GM18907 (cell line): ENCODE data around the gene ADCY1.

ENCODE experiments used
- ATAC-seq: cut with Tn5 transposase; IDR thresholded peaks from one replicate; pipeline ENCODE4 v1.9.1; 2021; ENCODE audit warnings: mild to moderate bottlenecking, moderate library complexity; ENCODE audit not compliant: unreplicated experiment

Gene ADCY1

GRCh38 chr7:45623157-45623556 lies 49.0 kb downstream of the ADCY1 start:
- no peak for ATAC-seq

DNA sequence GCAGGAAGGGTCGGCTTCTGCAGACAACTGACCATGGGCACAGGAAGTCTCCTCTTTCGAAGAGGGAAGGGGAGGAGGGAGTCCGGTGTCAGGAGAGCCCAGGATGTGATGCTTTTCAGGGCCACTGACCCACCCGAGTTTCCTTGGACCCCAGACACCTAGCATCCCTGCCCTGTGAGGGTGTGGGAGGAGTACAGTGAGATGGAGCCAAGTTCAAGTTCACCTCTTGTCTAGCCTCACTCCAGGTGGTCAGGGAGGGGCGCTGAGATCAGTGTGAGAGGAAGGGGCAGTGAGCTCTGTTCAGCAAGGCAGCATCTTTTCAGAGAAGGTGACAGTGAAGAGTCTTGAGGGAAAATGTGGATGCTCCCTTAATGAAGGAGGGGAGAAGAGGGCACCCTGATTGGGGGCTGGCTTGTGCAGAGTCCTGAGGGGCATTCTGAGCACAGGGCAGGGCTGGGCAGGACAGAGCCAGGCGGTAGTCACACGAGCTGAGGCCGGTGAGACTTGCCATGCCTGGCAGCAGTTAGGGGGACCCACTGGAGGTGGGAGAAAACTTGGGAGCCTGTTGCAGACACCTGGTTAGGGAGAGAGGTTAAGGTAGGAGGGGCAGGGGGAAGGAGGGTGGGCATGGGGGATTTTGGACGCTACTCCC lies 49.7 kb downstream of the ADCY1 start:
- no peak for ATAC-seq

DNA sequence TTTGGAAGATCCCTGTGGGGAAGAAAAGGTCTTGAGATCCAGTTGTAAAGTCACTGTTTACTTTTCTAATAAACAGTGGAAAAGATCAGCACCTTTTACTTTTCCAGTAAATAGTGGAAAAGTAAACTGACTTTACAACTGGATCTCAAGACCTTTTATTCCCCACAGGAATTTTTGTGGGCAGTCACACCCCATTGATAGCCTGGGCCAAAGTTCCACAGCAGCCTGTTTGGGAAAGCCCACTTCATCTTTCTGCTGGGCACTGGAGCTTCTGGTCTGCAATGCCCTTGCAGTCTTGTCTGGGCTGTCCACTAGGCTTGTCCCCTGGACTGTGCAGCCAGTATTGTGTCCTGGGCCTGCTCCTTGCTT lies 50.2 kb downstream of the ADCY1 start:
- no peak for ATAC-seq

GRCh38 chr7:45625067-45625466 lies 50.9 kb downstream of the ADCY1 start:
- ATAC-seq: no peak

GRCh38 chr7:45625714-45626440 lies 51.7 kb downstream of the ADCY1 start:
- no peak for ATAC-seq

- no peak for ATAC-seq
These were observed 52.6 kb downstream of the ADCY1 start for GRCh38 chr7:45626441-45627430.

GRCh38 chr7:45627691-45628456 lies 53.7 kb downstream of the ADCY1 start:
- ATAC-seq: no peak

DNA sequence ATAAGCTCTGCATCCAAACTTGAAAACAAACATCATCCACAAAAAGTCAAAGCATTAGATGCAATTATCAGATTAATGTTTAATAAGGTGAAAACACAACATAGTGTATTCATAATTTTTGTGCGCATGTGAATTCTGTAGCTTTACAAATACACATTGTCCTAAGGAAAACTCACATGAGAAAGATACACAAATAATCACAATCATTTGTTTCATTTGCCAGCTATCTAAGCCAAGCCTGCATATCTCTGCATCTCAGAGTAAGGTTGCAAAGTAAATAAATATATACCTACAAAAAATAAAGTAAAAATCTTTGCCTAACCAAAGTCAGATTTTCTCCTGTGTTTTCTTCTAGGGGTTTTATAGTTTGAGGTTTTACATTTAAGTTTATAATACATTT lies 57.4 kb downstream of the ADCY1 start:
- no peak for ATAC-seq

- ATAC-seq: no peak
These were observed 62.6 kb downstream of the ADCY1 start for GRCh38 chr7:45636733-45637132.

GRCh38 chr7:45638916-45639315 lies 64.7 kb downstream of the ADCY1 start:
- no peak for ATAC-seq

GRCh38 chr7:45642044-45642443 lies 67.9 kb downstream of the ADCY1 start:
- no peak for ATAC-seq

DNA sequence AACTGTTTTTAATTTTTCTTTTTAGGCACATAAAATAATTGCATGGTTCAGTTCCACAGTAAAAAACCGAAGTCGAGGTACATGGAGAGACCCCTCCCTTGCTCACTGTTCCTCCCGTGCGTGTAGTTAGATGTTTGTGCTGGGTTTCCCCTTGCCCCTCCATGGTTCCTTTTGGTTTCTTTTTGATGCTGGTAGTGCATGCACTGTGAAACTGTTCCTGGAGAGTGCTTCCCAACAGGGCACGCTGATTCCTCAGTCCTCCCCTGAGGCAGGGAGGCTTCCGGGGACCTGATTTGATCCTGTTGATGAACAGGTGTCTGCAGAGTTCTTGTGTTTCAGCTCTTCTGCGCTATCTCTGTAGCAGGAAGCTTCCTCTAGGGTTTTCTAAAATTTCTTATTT lies 69.5 kb downstream of the ADCY1 start:
- ATAC-seq: no peak

DNA sequence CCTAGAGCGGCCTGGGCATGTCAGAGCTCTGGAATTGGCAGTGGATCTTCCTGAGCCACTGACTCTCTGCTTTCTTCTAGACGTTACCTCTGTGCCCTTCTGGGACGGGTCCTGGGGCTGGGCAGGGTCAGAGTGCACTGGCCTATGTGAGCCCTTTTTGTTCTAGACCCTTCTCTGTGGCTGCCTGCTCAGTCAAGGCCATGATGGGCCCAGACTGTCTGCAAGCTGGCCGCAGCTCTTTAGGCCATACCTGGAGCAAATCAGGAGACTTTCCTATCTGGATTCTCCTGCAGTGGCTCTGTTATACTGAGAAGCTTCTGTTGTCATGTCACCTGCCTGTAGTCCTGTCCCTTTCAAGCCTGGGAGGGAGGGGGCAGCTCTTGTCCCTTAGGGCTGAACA lies 70.1 kb downstream of the ADCY1 start:
- no peak for ATAC-seq

- ATAC-seq: no peak
These were observed 71.2 kb downstream of the ADCY1 start for GRCh38 chr7:45645141-45645969.

GRCh38 chr7:45646207-45646821 lies 72.1 kb downstream of the ADCY1 start:
- no peak for ATAC-seq

- ATAC-seq: no peak
These were observed 73.0 kb downstream of the ADCY1 start for GRCh38 chr7:45646996-45647825.

DNA sequence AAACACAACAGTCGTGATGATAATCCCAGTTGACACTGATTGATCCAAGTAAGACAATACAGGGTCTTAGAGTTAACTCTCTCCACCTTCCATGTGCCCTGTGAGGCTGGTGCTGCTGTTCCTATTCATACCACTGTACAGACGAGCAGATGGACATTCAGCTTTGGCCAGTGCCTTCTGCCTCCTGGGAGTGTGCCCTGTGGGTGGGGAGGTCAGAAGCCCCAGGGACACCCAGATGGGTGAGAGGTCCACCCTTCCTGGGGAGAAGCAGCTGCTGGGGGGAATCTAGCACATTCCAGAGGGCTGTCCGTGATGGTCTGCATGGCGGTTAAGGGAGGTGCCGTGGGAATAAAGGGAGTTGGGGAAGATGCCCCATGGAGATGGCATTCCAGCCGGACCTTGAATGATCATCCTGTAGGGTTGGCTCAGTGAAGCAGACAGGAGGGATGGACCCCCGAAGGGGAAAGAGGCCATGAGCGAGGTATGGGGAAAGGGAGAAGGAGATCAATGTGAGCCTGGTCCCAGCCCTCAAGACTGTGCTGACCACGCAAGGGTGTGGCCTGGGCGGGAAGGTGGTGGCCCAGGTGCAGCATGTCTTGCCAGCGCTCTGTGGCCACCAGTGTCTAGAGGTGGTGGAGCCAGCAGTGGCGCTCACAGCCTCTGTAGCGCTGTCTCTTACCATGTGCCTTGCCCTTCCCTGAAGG lies 74.0 kb downstream of the ADCY1 start:
- no peak for ATAC-seq

DNA sequence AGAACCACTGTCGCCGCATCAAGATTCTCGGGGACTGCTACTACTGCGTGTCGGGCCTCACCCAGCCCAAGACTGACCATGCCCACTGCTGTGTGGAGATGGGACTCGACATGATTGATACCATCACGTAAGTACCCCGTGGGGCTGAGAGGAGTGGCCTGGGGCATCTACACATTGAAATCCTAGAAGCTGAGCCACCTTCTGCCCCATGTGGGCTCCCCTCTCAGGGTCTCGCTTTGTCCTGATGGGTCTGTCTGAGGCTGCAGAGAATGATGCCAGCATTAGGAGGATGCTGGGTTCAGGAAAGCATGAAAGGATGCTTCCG lies 74.5 kb downstream of the ADCY1 start:
- no peak for ATAC-seq
